Glutamatergic neuron (in vitro differentiated cells): ENCODE data around the gene DPEP2. TPM values are rescaled to one million over a fixed set of nuclear protein-coding genes. Genes with fewer than 3 reads are reported as not detected.

Source experiments
- DNase-seq: peaks from one replicate; pipeline ENCODE4 v3.0.0; 2022
- H3K27ac Mint-ChIP-seq: one replicate; pipeline ENCODE4 v1.8.0; 2020; ENCODE audit warnings: mild to moderate bottlenecking, mixed read lengths, inconsistent platforms; ENCODE audit not compliant: unreplicated experiment
- H3K27me3 Mint-ChIP-seq: one replicate; pipeline ENCODE4 v1.8.0; 2020; ENCODE audit warnings: mild to moderate bottlenecking, moderate library complexity, mixed read lengths, inconsistent platforms; ENCODE audit not compliant: unreplicated experiment
- H3K36me3 Mint-ChIP-seq: one replicate; pipeline ENCODE4 v1.8.0; 2020; ENCODE audit warnings: mild to moderate bottlenecking, mixed read lengths, inconsistent platforms; ENCODE audit not compliant: unreplicated experiment
- H3K4me1 Mint-ChIP-seq: one replicate; pipeline ENCODE4 v1.8.0; 2020; ENCODE audit warnings: mild to moderate bottlenecking, low read depth, mixed read lengths, inconsistent platforms; ENCODE audit not compliant: unreplicated experiment
- H3K4me3 Mint-ChIP-seq: one replicate; pipeline ENCODE4 v1.8.0; 2020; ENCODE audit warnings: mild to moderate bottlenecking, mixed read lengths, inconsistent platforms; ENCODE audit not compliant: unreplicated experiment
- H3K9me3 Mint-ChIP-seq: one replicate; pipeline ENCODE4 v1.8.0; 2020; ENCODE audit warnings: mild to moderate bottlenecking, moderate library complexity, mixed read lengths, inconsistent platforms; ENCODE audit not compliant: unreplicated experiment
- total RNA-seq: library from RNA; stranded (reverse); fragmentation: NEBNext Ultra II Directional; extraction: Animal tissue kit (Norgen Biotek cat#: 25700); gene quantifications from one replicate; pipeline ENCODE4 v1.2.1, GENCODE V29; 2021; ENCODE audit not compliant: unreplicated experiment
- TF ChIP-seq, protein P1 (sequence below): fragments of 200-600 bp; sonication (generic); IDR thresholded peaks from one replicate; pipeline ENCODE4 v1.5.0; 2021; ENCODE audit not compliant: partially characterized antibody, unreplicated experiment

Gene DPEP2
- total RNA-seq, 1 donor from 2014 or later, result not detected

DNA sequence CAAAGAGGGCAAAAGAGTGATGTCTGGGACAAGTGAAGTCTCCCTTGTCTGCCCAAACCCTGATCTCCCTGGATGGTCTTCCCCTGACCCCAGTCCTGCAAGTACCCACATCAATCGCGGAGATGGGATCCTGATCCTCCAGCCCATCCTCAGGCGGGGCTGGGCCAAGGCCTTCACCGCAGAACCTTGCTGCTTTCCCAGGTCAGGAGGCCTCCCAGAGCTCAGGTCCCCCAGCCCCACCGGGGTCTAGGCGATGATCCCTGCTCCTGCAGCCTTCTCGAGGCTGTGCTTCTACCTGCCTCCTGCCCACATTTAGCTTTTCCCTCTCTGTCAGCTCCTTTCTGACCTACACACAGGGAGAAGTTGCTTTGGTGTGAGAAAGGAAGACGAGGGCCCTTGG, 37.1 kb downstream of the DPEP2 start:
- no peak overlapping the region for H3K4me3 Mint-ChIP-seq
- TF ChIP-seq, protein P1, sequence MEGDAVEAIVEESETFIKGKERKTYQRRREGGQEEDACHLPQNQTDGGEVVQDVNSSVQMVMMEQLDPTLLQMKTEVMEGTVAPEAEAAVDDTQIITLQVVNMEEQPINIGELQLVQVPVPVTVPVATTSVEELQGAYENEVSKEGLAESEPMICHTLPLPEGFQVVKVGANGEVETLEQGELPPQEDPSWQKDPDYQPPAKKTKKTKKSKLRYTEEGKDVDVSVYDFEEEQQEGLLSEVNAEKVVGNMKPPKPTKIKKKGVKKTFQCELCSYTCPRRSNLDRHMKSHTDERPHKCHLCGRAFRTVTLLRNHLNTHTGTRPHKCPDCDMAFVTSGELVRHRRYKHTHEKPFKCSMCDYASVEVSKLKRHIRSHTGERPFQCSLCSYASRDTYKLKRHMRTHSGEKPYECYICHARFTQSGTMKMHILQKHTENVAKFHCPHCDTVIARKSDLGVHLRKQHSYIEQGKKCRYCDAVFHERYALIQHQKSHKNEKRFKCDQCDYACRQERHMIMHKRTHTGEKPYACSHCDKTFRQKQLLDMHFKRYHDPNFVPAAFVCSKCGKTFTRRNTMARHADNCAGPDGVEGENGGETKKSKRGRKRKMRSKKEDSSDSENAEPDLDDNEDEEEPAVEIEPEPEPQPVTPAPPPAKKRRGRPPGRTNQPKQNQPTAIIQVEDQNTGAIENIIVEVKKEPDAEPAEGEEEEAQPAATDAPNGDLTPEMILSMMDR, result no peak
- no peaks in the 10 kb centered on the region for H3K36me3 Mint-ChIP-seq
- H3K9me3 Mint-ChIP-seq, result peaks cover 6% of the 10 kb centered on the region
- peaks cover 6% of the 10 kb centered on the region for H3K27me3 Mint-ChIP-seq
- H3K27ac Mint-ChIP-seq, result no peak overlapping the region
- no peak for DNase-seq
- peaks cover 3% of the 10 kb centered on the region for H3K4me1 Mint-ChIP-seq

DNA sequence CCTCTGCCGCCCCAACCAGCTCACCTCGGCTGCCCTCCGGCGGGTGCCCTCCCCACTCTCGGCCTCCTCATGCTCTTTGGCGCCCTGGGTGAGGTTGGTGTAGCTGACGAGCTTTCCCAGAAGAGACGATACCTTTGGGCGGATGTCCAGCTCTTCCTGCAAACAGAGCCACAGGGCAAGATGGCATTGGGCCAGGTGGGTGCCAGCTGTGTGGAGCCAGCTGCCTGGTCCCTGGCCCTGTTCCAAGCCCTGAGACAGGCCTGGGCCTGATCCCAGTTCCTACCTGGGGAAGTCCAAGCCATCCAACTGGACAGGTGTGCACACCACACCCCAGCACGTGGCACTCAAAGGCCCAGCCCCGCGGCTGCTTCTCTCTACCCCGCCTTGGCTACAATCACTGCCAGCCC, 37.7 kb downstream of the DPEP2 start:
- H3K36me3 Mint-ChIP-seq, result no peaks in the 10 kb centered on the region
- no peak overlapping the region for H3K27ac Mint-ChIP-seq
- no peak overlapping the region for H3K4me3 Mint-ChIP-seq
- H3K9me3 Mint-ChIP-seq, result peaks cover 6% of the 10 kb centered on the region
- H3K27me3 Mint-ChIP-seq, result peaks cover 4% of the 10 kb centered on the region
- TF ChIP-seq, protein P1, result no peak
- no peaks in the 10 kb centered on the region for H3K4me1 Mint-ChIP-seq
- no peak for DNase-seq

DNA sequence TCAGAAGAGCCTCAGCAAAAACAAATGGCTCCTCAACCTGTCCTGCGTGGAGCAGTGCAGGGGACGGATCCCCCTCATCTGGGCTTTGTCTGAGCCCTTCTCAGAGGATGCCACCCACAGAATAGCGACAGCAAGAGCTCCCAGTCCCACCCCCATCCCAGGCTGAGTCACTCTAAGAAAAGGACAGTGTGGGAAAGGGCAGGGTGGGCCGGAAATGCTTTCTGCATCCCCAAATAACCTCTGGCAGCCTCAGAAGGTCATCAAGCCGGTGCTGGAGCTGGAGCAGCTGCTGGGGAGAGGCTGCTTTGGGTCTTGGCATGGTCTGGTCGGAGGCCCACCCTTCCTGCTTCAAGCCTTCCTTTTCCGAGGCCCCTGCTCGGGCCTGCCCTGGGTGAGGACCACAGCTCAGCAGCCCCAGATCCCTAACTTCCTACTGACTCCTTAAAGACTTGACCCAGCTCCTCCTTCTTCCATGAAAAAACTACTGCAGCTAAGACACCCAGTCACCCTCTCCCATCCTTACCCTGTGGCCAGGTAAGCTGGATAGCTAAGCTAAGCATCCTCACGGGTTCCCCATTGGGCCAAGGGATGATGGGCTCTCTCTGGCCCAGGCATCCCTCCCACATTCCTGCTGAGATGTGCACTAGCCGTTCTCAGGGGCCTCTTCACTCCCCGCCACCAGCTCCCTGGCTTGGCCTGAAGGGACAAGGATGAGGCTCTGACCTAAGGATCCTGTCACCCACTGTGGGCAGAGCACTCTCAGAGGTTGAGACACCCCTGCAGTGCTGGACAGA, 39.6 kb downstream of the DPEP2 start:
- H3K36me3 Mint-ChIP-seq, result no peaks in the 10 kb centered on the region
- peaks cover 2% of the 10 kb centered on the region for H3K9me3 Mint-ChIP-seq

GRCh38 chr16:67957622-67958021, 41.7 kb downstream of the DPEP2 start:
- Mint-ChIP-seq H3K36me3 (no peaks in the 10 kb centered on the region), H3K4me1 (no peaks in the 10 kb centered on the region), H3K4me3 (no peak overlapping the region), H3K27me3 (peaks cover 2% of the 10 kb centered on the region), H3K27ac (no peak overlapping the region), H3K9me3 (peaks cover 2% of the 10 kb centered on the region)
- TF ChIP-seq, protein P1, result no peak
- no peak for DNase-seq

More for the DNA sequence above, 39.6 kb downstream of the DPEP2 start:
- Mint-ChIP-seq H3K4me3 (no peak overlapping the region), H3K27ac (no peak overlapping the region), H3K4me1 (no peaks in the 10 kb centered on the region), H3K27me3 (peaks cover 2% of the 10 kb centered on the region)
- TF ChIP-seq, protein P1, result no peak
- no peak for DNase-seq

GRCh38 chr16:67954421-67955196, 44.7 kb downstream of the DPEP2 start:
- Mint-ChIP-seq H3K27me3 (peaks cover 3% of the 10 kb centered on the region), H3K36me3 (no peaks in the 10 kb centered on the region), H3K27ac (no peak overlapping the region), H3K9me3 (peaks cover 4% of the 10 kb centered on the region), H3K4me3 (no peak overlapping the region), H3K4me1 (no peaks in the 10 kb centered on the region)
- TF ChIP-seq, protein P1, result no peak
- DNase-seq, result no peak
